ENCODE measurements around the gene GP5. TPM values are rescaled to one million over a fixed set of nuclear protein-coding genes. Genes with fewer than 3 reads are reported as not detected.

GP5 gene
- total and polyA plus RNA-seq, 9 of the 15 experiments (the other 6 are each of a cell fraction or from before 2014, with no cell fraction given) = 0.03 to 0.04 (median 0.04) TPM; not detected in 6

- Histone ChIP-seq H2AFZ (ENCODE audit: low read depth, low read length) (no peak overlapping the region), H3K27ac (ENCODE audit: extremely low read depth, low read depth, low read length) (no peak overlapping the region), H3K9me1 (ENCODE audit: control insufficient read depth, insufficient read depth, low read length) (no peaks in the 10 kb centered on the region), H3K9me3 (replicated peaks; ENCODE audit: control insufficient read depth, insufficient read depth, low read depth, low read length) (no peaks in the 10 kb centered on the region), H4K20me1 (replicated peaks; ENCODE audit: control insufficient read depth, insufficient read depth, low read length) (no peaks in the 10 kb centered on the region), H3K4me3 (no peak overlapping the region), H3K4me1 (replicated peaks in 1 of 2; ENCODE audit: control insufficient read depth in 2 of 2, insufficient read depth in 2 of 2, low read length in 2 of 2) (no peaks in the 10 kb centered on the region), H3K36me3 (ENCODE audit: control insufficient read depth, insufficient read depth, low read length) (peaks cover 81% of the 10 kb centered on the region), H3K4me2 (ENCODE audit: insufficient read depth, low read length) (no peak overlapping the region), H3K79me2 (ENCODE audit: control insufficient read depth, insufficient read depth, low read length) (no peaks in the 10 kb centered on the region), H3K27me3 (ENCODE audit: control insufficient read depth in 2 of 2, insufficient read depth in 2 of 2, low read length in 2 of 2) (no peaks in the 10 kb centered on the region), H3K9ac (ENCODE audit: insufficient read depth in 1 of 2, low read depth in 2 of 2, low read length in 2 of 2) (no peak overlapping the region)
- no peak for TF ChIP-seq MXI1 (IDR thresholded peaks at IDR 0.05; ENCODE audit: low read depth, low read length)
- no peak for TF ChIP-seq ZNF778 (CRISPR knock-in tag; IDR thresholded peaks at IDR 0.05)
- no peak for TF ChIP-seq KLF10 (CRISPR knock-in tag; IDR thresholded peaks at IDR 0.05)
- TF ChIP-seq POLR2AphosphoS2 (IDR thresholded peaks at IDR 0.05; ENCODE audit: low read length) = no peak
- no peak for TF ChIP-seq MCM3 (IDR thresholded peaks at IDR 0.05)
- ChIA-PET CTCF (ENCODE audit: low intra/inter-chr PET ratio) (no interaction called here), POLR2A (no interaction called here)
- intact Hi-C loops (cut with micrococcal nuclease) = no loop called here
- WGBS (ENCODE audit: insufficient coverage, low coverage, missing lambda C conversion rate) = 92% methylated on average over 7 of the region's 7 CpGs
- BruUV-seq (replicated peaks) = no TSS peak
- FAIRE-seq (no peak), ATAC-seq (no peak), DNase-seq (ENCODE audit: extremely low read depth in 1 of 4, low spot score in 3 of 4) (no peak)
- in situ Hi-C loops (cut with MboI) = no loop called here
These were observed 25.9 kb upstream of the GP5 start for GRCh38 chr3:194424953-194425352.

GRCh38 chr3:194424373-194424772 lies 25.3 kb upstream of the GP5 start:
- ChIA-PET CTCF (ENCODE audit: low intra/inter-chr PET ratio) (no interaction called here), POLR2A (interaction anchor here (0.6 kb wide), 1 partner anchor 285 kb away, joined by 3 read pairs; no protein-coding TSS in a partner anchor)

More at GRCh38 chr3:194424373-194424772, 25.3 kb upstream of the GP5 start:
- FAIRE-seq (no peak), DNase-seq (ENCODE audit: extremely low read depth in 1 of 4, low spot score in 3 of 4) (no peak), ATAC-seq (no peak)
- in situ Hi-C loops (cut with MboI) (no loop called here), intact Hi-C loops (cut with micrococcal nuclease) (no loop called here)
- peaks cover 80% of the 10 kb centered on the region for H3K36me3 ChIP-seq (ENCODE audit: control insufficient read depth, insufficient read depth, low read length)
- H3K9me3 ChIP-seq (replicated peaks; ENCODE audit: control insufficient read depth, insufficient read depth, low read depth, low read length) = no peaks in the 10 kb centered on the region
- 96% methylated on average over 1 of the region's 1 CpG for WGBS (ENCODE audit: insufficient coverage, low coverage, missing lambda C conversion rate)
- H3K4me2 ChIP-seq (ENCODE audit: insufficient read depth, low read length) = no peak overlapping the region
- H3K4me3 ChIP-seq = no peak overlapping the region
- no peak overlapping the region for H3K27ac ChIP-seq (ENCODE audit: extremely low read depth, low read depth, low read length)
- H3K79me2 ChIP-seq (ENCODE audit: control insufficient read depth, insufficient read depth, low read length) = no peaks in the 10 kb centered on the region
- BruUV-seq (replicated peaks) = no TSS peak
- no peaks in the 10 kb centered on the region for H4K20me1 ChIP-seq (replicated peaks; ENCODE audit: control insufficient read depth, insufficient read depth, low read length)
- TF ChIP-seq ZBTB17 (CRISPR knock-in tag; IDR thresholded peaks at IDR 0.05) = no peak
- no peak for TF ChIP-seq SMAD1 (IDR thresholded peaks at IDR 0.05; ENCODE audit: low read depth, low read length, partially characterized antibody)
- no peak for TF ChIP-seq TFAP4 (CRISPR knock-in tag; IDR thresholded peaks at IDR 0.05; ENCODE audit: borderline replicate concordance)
- TF ChIP-seq MLLT1 (IDR thresholded peaks at IDR 0.05) = no peak
- no peak for TF ChIP-seq ZNF354B (CRISPR knock-in tag; IDR thresholded peaks at IDR 0.05)
- TF ChIP-seq HOMEZ (CRISPR knock-in tag; IDR thresholded peaks at IDR 0.05) = no peak
- TF ChIP-seq RFX5 (IDR thresholded peaks at IDR 0.05; ENCODE audit: low read depth, low read length) = no peak
- TF ChIP-seq TAF1 (IDR thresholded peaks at IDR 0.05; ENCODE audit: control insufficient read depth, extremely low read depth, insufficient read depth, low read length, severe bottlenecking) = no peak
- no peaks in the 10 kb centered on the region for H3K9me1 ChIP-seq (ENCODE audit: control insufficient read depth, insufficient read depth, low read length)
- H3K9ac ChIP-seq (ENCODE audit: insufficient read depth in 1 of 2, low read depth in 2 of 2, low read length in 2 of 2) = no peak overlapping the region
- no peaks in the 10 kb centered on the region for H3K4me1 ChIP-seq (replicated peaks in 1 of 2; ENCODE audit: control insufficient read depth in 2 of 2, insufficient read depth in 2 of 2, low read length in 2 of 2)
- no peak overlapping the region for H2AFZ ChIP-seq (ENCODE audit: low read depth, low read length)
- no peaks in the 10 kb centered on the region for H3K27me3 ChIP-seq (ENCODE audit: control insufficient read depth in 2 of 2, insufficient read depth in 2 of 2, low read length in 2 of 2)

Measured in K562 (cell line).